Fibroblast of villous mesenchyme (primary cell): ENCODE data around the gene MAP3K6. TPM values are rescaled to one million over a fixed set of nuclear protein-coding genes. Genes with fewer than 3 reads are reported as not detected.
"Not testable (repeated sequence)": the region's sequence is repeated elsewhere in the genome, so short reads cannot be mapped to it uniquely, and the experiment has no call there.

Experiments used
- DNase-seq: peaks from one replicate; pipeline ENCODE4 v3.0.0-alpha.2; 2010; ENCODE audit warnings: low read depth
- H3K4me3 ChIP-seq: 2 replicates; pipeline ENCODE4 v1.5.1; 2011; ENCODE audit warnings: low read depth, mild to moderate bottlenecking, low read length
- CTCF ChIP-seq: IDR thresholded peaks from 2 replicates; pipeline ENCODE4 v1.5.1; 2012; ENCODE audit warnings: low read depth, mild to moderate bottlenecking, low read length; ENCODE audit not compliant: insufficient read depth
- total RNA-seq: library from RNA; depleted of rRNA; stranded (reverse); fragments of >200 nt; gene quantifications from 2 replicates; pipeline ENCODE4 v1.2.3, GENCODE V29; 2012

MAP3K6 gene
- total RNA-seq, result 24.2 and 25.9 TPM in 2 replicates

- peak within 1 kb of the TSS; percentile 83 for H3K4me3 ChIP-seq
- peak; percentile 29 for TF ChIP-seq CTCF
- peak; percentile 76 for DNase-seq
These were observed at the start of gene MAP3K6 for GRCh38 chr1:27366411-27367159. TSS of gene MAP3K6 (minus strand) at chr1:27366961. CDS start at chr1:27366597, 364 bp downstream.

- no peak overlapping the region for H3K4me3 ChIP-seq
- no peak for TF ChIP-seq CTCF
- no peak for DNase-seq
These were observed 47.3 kb upstream of the MAP3K6 start for GRCh38 chr1:27414091-27414490.

- TF ChIP-seq CTCF, result no peak
- H3K4me3 ChIP-seq, result no peak overlapping the region
- no peak for DNase-seq
These were observed 46.2 kb upstream of the MAP3K6 start for GRCh38 chr1:27413004-27413403.

- H3K4me3 ChIP-seq, result no peak overlapping the region
- TF ChIP-seq CTCF, result no peak
- no peak for DNase-seq
These were observed 45.7 kb upstream of the MAP3K6 start for GRCh38 chr1:27412502-27412901.

GRCh38 chr1:27410709-27411108 is 43.9 kb upstream of the MAP3K6 start:
- no peak for TF ChIP-seq CTCF
- H3K4me3 ChIP-seq, result no peak overlapping the region
- no peak for DNase-seq

- H3K4me3 ChIP-seq, result no peak overlapping the region
- no peak for DNase-seq
- no peak for TF ChIP-seq CTCF
These were observed 42.9 kb upstream of the MAP3K6 start for GRCh38 chr1:27409669-27410068.

- H3K4me3 ChIP-seq, result no peak overlapping the region
- TF ChIP-seq CTCF, result no peak
- DNase-seq, result no peak
These were observed 41.4 kb upstream of the MAP3K6 start for GRCh38 chr1:27408151-27408550.

GRCh38 chr1:27406791-27407190 is 40.0 kb upstream of the MAP3K6 start:
- H3K4me3 ChIP-seq, DNase-seq: not testable (repeated sequence)
